A549 (cell line): Measurements from ENCODE around the gene PLCL1. TPM values are rescaled to one million over a fixed set of nuclear protein-coding genes. Genes with fewer than 3 reads are reported as not detected.

ENCODE experiments used
- ATAC-seq, 2 experiments: fragments of 200-7000 bp in 1 of 2; fragments of >200 bp in 1 of 2; cut with Nextera tagmentation in 1 of 2; cut with Tn5 transposase in 1 of 2; 3 replicates each; pipeline versions ENCODE4 v1.8.0 to v1.9.1; 2018 to 2020; ENCODE audit warnings: mild to moderate bottlenecking in 1 of 2, moderate library complexity in 1 of 2
- CTCF ChIA-PET: fragments of 300-600 bp; sonication (Branson Sonifier 250); formaldehyde crosslinking; extraction: SDS; loops from one replicate; lab custom pipeline; 2021; ENCODE audit warnings: antibody characterized with exemption, inconsistent platforms; lab: Yijun Ruan, JAX
- POLR2A ChIA-PET: fragments of 350-600 bp; formaldehyde crosslinking; extraction: SDS; loops from one replicate; lab custom pipeline; 2021; ENCODE audit warnings: antibody characterized with exemption, inconsistent platforms; lab: Yijun Ruan, JAX
- DNase-seq, 2 experiments: peaks; one replicate each; pipeline versions ENCODE4 v3.0.0 to v3.0.0-alpha.2; 2011 to 2016; ENCODE audit warnings: low read depth in 1 of 2, low spot score in 1 of 2
- FAIRE-seq: peaks from 2 replicates; lab custom pipeline; 2011; peaks lifted over from hg19 to GRCh38; lab: Jason Lieb, UNC
- H3K27ac ChIP-seq, 2 experiments: fragments of >200 bp; sonication (Bioruptor Twin); formaldehyde crosslinking; 3 replicates each; pipeline ENCODE4 v1.5.1; 2016 to 2017
- H3K4me1 ChIP-seq: fragments of >200 bp; sonication (Bioruptor Twin); formaldehyde crosslinking; 3 replicates; pipeline ENCODE4 v1.6.1; 2016
- H3K4me2 ChIP-seq: fragments of >200 bp; sonication (Bioruptor Twin); formaldehyde crosslinking; 3 replicates; pipeline ENCODE4 v1.6.1; 2016
- H3K4me3 ChIP-seq: fragments of >200 bp; sonication (Bioruptor Twin); formaldehyde crosslinking; 3 replicates; pipeline ENCODE4 v1.5.1; 2016
- H3K9me3 ChIP-seq: fragments of >200 bp; sonication (Bioruptor Twin); formaldehyde crosslinking; 3 replicates; pipeline ENCODE4 v1.6.1; 2016
- BCL3 ChIP-seq: fragments of >200 bp; sonication (Bioruptor Twin); formaldehyde crosslinking; IDR thresholded peaks from 3 replicates; pipeline ENCODE4 v1.6.1; 2016
- CEBPB ChIP-seq, 2 experiments: fragments of >200 bp in 1 of 2; sonication (Bioruptor Twin) in 1 of 2; formaldehyde crosslinking in 1 of 2; IDR thresholded peaks; 2 replicates each; pipeline ENCODE4 v1.6.1; 2012 to 2016
- CHD2 ChIP-seq: fragments of 150-350 bp; IDR thresholded peaks from 2 replicates; pipeline ENCODE4 v1.6.1; 2014; ENCODE audit warnings: low read length; ENCODE audit not compliant: partially characterized antibody
- CHD4 ChIP-seq: fragments of 200-600 bp; sonication (generic); IDR thresholded peaks from 2 replicates; pipeline ENCODE4 v1.6.1; 2016; ENCODE audit warnings: antibody characterized with exemption, mild to moderate bottlenecking, borderline replicate concordance
- CTCF ChIP-seq: fragments of >200 bp; sonication (Bioruptor Twin); formaldehyde crosslinking; IDR thresholded peaks from 3 replicates; pipeline ENCODE4 v1.5.1; 2016
- EHMT2 ChIP-seq: fragments of 200-600 bp; sonication (generic); IDR thresholded peaks from 2 replicates; pipeline ENCODE4 v1.6.1; 2016; ENCODE audit warnings: antibody characterized with exemption, low read depth, mild to moderate bottlenecking, moderate library complexity
- EP300 ChIP-seq, 2 experiments: fragments of >200 bp; sonication (Bioruptor Twin); formaldehyde crosslinking; IDR thresholded peaks; 2 replicates in 1 of 2; 3 replicates in 1 of 2; pipeline ENCODE4 v1.6.1; 2016 to 2017
- FOSB ChIP-seq: fragments of 250-450 bp; sonication (Bioruptor Pico); IDR thresholded peaks from 2 replicates; pipeline ENCODE4 v1.5.0; 2020; ENCODE audit warnings: mild to moderate bottlenecking, moderate library complexity
- FOXS1 ChIP-seq: fragments of 250-450 bp; sonication (Bioruptor Pico); IDR thresholded peaks from 2 replicates; pipeline ENCODE4 v1.5.0; 2020; ENCODE audit warnings: mild to moderate bottlenecking, moderate library complexity
- GATA3 ChIP-seq: IDR thresholded peaks from 2 replicates; pipeline ENCODE4 v1.6.1; 2012; ENCODE audit warnings: borderline replicate concordance
- HEYL ChIP-seq: fragments of 250-450 bp; sonication (Bioruptor Pico); IDR thresholded peaks from 2 replicates; pipeline ENCODE4 v1.8.0; 2021; ENCODE audit warnings: mild to moderate bottlenecking, moderate library complexity
- HMGXB4 ChIP-seq: fragments of 250-450 bp; sonication (Bioruptor Pico); IDR thresholded peaks from 2 replicates; pipeline ENCODE4 v1.5.0; 2021; ENCODE audit warnings: mild to moderate bottlenecking, moderate library complexity, borderline replicate concordance
- HOXA7 ChIP-seq: fragments of 250-450 bp; sonication (Bioruptor Pico); IDR thresholded peaks from 2 replicates; pipeline ENCODE4 v1.5.0; 2020; ENCODE audit warnings: mild to moderate bottlenecking, moderate library complexity
- JUN ChIP-seq, 2 experiments: fragments of >200 bp; sonication (Bioruptor Twin); formaldehyde crosslinking; IDR thresholded peaks; 2 replicates in 1 of 2; 3 replicates in 1 of 2; pipeline ENCODE4 v1.6.1; 2016 to 2017
- JUNB ChIP-seq: fragments of >200 bp; sonication (Bioruptor Twin); formaldehyde crosslinking; IDR thresholded peaks from 2 replicates; pipeline ENCODE4 v1.6.1; 2016
- KDM1A ChIP-seq: fragments of 200-600 bp; sonication (generic); IDR thresholded peaks from 2 replicates; pipeline ENCODE4 v1.6.1; 2016; ENCODE audit warnings: low read depth, mild to moderate bottlenecking
- KDM5A ChIP-seq: fragments of 200-600 bp; sonication (generic); IDR thresholded peaks from 2 replicates; pipeline ENCODE4 v1.6.1; 2016; ENCODE audit warnings: antibody characterized with exemption, mild to moderate bottlenecking
- MAFK ChIP-seq: fragments of 450-650 bp; IDR thresholded peaks from 2 replicates; pipeline ENCODE4 v1.6.1; 2014; ENCODE audit not compliant: partially characterized antibody
- MYC ChIP-seq: IDR thresholded peaks from 2 replicates; pipeline ENCODE4 v1.6.1; 2012; ENCODE audit warnings: mild to moderate bottlenecking, inconsistent platforms, low read length, improper control_type of control experiment, borderline replicate concordance
- NPAS2 ChIP-seq: fragments of 250-450 bp; sonication (Bioruptor Pico); IDR thresholded peaks from 2 replicates; pipeline ENCODE4 v1.8.0; 2022; ENCODE audit warnings: mild to moderate bottlenecking, moderate library complexity, borderline replicate concordance
- PHF8 ChIP-seq: fragments of 200-600 bp; sonication (generic); IDR thresholded peaks from 2 replicates; pipeline ENCODE4 v1.6.1; 2016; ENCODE audit warnings: low read depth, mild to moderate bottlenecking, antibody characterized with exemption, moderate library complexity, borderline replicate concordance
- POLR2AphosphoS2 ChIP-seq: conservative IDR thresholded peaks from 2 replicates; pipeline ENCODE4 v1.6.1; 2012; ENCODE audit warnings: low read length, improper control_type of control experiment, inconsistent platforms
- RARB ChIP-seq: fragments of 250-450 bp; sonication (Bioruptor Pico); IDR thresholded peaks from 2 replicates; pipeline ENCODE4 v1.8.0; 2021; ENCODE audit warnings: mild to moderate bottlenecking, moderate library complexity
- RNF2 ChIP-seq: fragments of 200-600 bp; sonication (generic); IDR thresholded peaks from 2 replicates; pipeline ENCODE4 v1.6.1; 2016; ENCODE audit warnings: low read depth, mild to moderate bottlenecking, antibody characterized with exemption, moderate library complexity, borderline replicate concordance
- SMC3 ChIP-seq: fragments of >200 bp; sonication (Bioruptor Twin); formaldehyde crosslinking; IDR thresholded peaks from 3 replicates; pipeline ENCODE4 v1.6.1; 2018; ENCODE audit warnings: inconsistent platforms
- SREBF2 ChIP-seq: fragments of 450-650 bp; IDR thresholded peaks from 2 replicates; pipeline ENCODE4 v1.6.1; 2014; ENCODE audit warnings: mild to moderate bottlenecking, moderate library complexity
- TP53 ChIP-seq: fragments of 250-450 bp; sonication (Bioruptor Pico); IDR thresholded peaks from 2 replicates; pipeline ENCODE4 v1.5.0; 2021; ENCODE audit warnings: mild to moderate bottlenecking, moderate library complexity
- ZNF302 ChIP-seq: fragments of 250-450 bp; sonication (Bioruptor Pico); IDR thresholded peaks from 2 replicates; pipeline ENCODE4 v1.9.0; 2021; ENCODE audit warnings: inconsistent platforms, mild to moderate bottlenecking, moderate library complexity
- WGBS: methylation state at CpG from one replicate; pipeline ENCODE4 v1.1.6; 2017; ENCODE audit errors: missing lambda C conversion rate; 5-methylcytosine and 5-hydroxymethylcytosine counted together
- polyA plus RNA-seq, 4 experiments: library from polyadenylated mRNA; depleted of rRNA in 3 of 4; stranded (reverse); fragments of >200 nt; fragmentation: RNase III in 1 of 4; extraction: RNeasy Plus Mini Kit Qiagen cat#74134 plus additional on column Dnase treatment in 1 of 4; gene quantifications; 2 replicates in 3 of 4; 3 replicates in 1 of 4; pipeline ENCODE4 v1.2.3, GENCODE V29; 2011 to 2017

The PLCL1 gene
- polyA plus RNA-seq, 2 of the 4 experiments (the other 2 are of a cell fraction): 0.03 TPM

GRCh38 chr2:197877038-197877437, 72.6 kb downstream of the PLCL1 start:
- Histone ChIP-seq H3K4me2 (no peak overlapping the region), H3K27ac (no peak overlapping the region), H3K4me3 (no peak overlapping the region), H3K9me3 (no peaks in the 10 kb centered on the region), H3K4me1 (no peaks in the 10 kb centered on the region)
- CTCF ChIA-PET: no interaction called here
- FAIRE-seq: no peak
- ATAC-seq: no peak
- POLR2A ChIA-PET: no interaction called here
- TF ChIP-seq TP53 (CRISPR knock-in tag) (no peak), EHMT2 (no peak), CTCF (no peak), CEBPB (IDR thresholded peaks at IDR 0.05) (no peak), NPAS2 (CRISPR knock-in tag) (no peak), HMGXB4 (CRISPR knock-in tag) (no peak), KDM5A (no peak), EP300 (IDR thresholded peaks at IDR 0.05) (no peak), KDM1A (no peak), POLR2AphosphoS2 (no peak), RNF2 (no peak), HEYL (no peak), BCL3 (no peak), SMC3 (no peak), FOSB (CRISPR knock-in tag) (no peak), JUNB (no peak), ZNF302 (no peak), JUN (IDR thresholded peaks at IDR 0.05) (no peak)
- 18% methylated on average over 1 of the region's 1 CpG for WGBS
- no peak for DNase-seq

GRCh38 chr2:197878792-197879191, 74.4 kb downstream of the PLCL1 start:
- ChIA-PET POLR2A (no interaction called here), CTCF (no interaction called here)
- ATAC-seq (no peak), FAIRE-seq (no peak), DNase-seq (no peak)
- H3K4me1 ChIP-seq: no peaks in the 10 kb centered on the region
- no peak for TF ChIP-seq CHD2
- no peak for TF ChIP-seq HMGXB4 (CRISPR knock-in tag)
- no peak for TF ChIP-seq POLR2AphosphoS2
- no peak for TF ChIP-seq FOXS1 (CRISPR knock-in tag)
- TF ChIP-seq SREBF2: no peak
- no peak for TF ChIP-seq MYC
- TF ChIP-seq PHF8: no peak
- TF ChIP-seq RARB (CRISPR knock-in tag): no peak
- no peak for TF ChIP-seq BCL3
- TF ChIP-seq MAFK: no peak
- TF ChIP-seq CEBPB (IDR thresholded peaks at IDR 0.05): no peak
- TF ChIP-seq TP53 (CRISPR knock-in tag): no peak
- TF ChIP-seq JUNB: no peak
- no peak for TF ChIP-seq GATA3
- no peak for TF ChIP-seq HOXA7 (CRISPR knock-in tag)
- no peak for TF ChIP-seq CHD4
- TF ChIP-seq FOSB (CRISPR knock-in tag): no peak
- no peaks in the 10 kb centered on the region for H3K9me3 ChIP-seq
- no peak overlapping the region for H3K27ac ChIP-seq
- 22% methylated on average over 1 of the region's 1 CpG for WGBS
- no peak overlapping the region for H3K4me3 ChIP-seq
- H3K4me2 ChIP-seq: no peak overlapping the region
